Stimulated activated CD8-positive, alpha-beta memory T cell treated with anti-CD3 and anti-CD28 coated beads, Interleukin-2, amount 100 ng/mL, for 48 hours (primary cell): ENCODE results near the gene UST.
"Not testable (repeated sequence)": the region's sequence is repeated elsewhere in the genome, so short reads cannot be mapped to it uniquely, and the experiment has no call there.

Experiments used
- DNase-seq, 2 donors: peaks; one replicate each; pipeline ENCODE4 v3.0.0-alpha.2; 2020; ENCODE audit warnings: low read depth in 2 of 2

Gene UST

DNA sequence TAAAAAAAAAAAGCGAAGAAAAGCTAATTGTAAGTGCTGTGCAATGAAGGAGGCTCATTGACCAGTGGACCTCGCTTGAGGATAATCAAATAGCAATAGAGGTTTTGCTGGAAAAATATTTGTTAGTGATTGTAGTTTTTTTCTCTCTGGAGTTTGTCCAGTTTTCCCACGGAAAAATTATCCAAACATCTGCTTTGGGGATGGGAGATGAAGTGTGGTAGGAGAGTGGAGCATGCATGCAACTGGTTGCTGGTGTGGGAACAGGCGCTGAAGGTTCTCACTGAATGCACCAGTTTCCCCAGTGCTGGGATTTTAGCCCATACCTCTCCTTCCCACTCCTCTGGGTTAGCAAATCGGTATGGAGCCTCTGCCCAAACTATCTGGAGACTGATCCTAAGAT, 288.9 kb downstream of the UST start:
- DNase-seq: no peak

DNA sequence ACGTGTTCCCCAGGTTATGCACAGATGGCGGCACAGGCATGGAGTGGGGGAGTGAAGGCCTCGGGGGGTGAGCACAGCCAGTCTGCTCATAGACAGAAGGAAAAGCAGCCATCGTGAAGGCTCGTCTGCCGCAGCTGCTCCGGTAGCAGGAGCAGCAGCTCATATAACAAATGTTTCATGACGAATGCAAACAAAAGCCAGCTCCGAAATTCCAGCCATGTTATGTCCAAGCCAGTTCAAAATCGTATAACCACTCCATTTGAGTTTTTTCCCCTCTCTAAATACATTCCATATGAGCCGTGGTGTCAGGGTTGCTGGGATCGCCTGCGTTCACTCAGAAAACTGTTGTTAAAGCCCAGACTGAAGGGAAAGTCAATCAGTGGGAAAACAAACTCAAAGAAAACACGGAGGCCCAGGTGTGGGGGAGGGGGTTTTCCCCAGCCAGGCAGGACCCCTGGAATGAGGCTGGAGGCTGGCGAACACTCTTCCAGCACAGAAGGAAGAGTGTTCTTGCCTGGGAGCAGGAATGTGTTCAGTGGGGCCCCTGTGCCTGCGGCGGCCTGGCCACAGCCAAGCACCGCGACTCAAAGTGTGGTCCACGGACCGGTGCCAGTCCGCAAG, 290.3 kb downstream of the UST start:
- no peak for DNase-seq

- DNase-seq: not testable (repeated sequence)
Measured at GRCh38 chr6:149039025-149039424, 292.2 kb downstream of the UST start.

DNA sequence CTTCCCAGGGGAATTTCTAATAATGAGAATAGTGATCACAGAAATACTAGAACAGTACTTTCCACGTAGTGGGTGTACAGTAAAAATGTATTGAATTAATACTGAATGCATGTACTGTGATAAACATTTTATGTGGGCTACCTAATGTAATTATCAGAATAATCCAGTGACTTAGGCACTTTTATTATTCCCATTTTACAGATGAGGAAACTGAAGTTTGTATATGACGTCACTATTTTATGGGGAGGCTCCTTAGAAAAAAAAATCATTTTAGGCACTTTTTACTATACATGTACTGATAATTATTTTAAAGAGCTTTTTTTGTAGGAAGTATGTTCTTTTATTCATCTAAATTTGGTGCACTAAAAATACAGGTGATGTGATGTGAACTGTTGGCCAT, 295.1 kb downstream of the UST start:
- no peak for DNase-seq

DNA sequence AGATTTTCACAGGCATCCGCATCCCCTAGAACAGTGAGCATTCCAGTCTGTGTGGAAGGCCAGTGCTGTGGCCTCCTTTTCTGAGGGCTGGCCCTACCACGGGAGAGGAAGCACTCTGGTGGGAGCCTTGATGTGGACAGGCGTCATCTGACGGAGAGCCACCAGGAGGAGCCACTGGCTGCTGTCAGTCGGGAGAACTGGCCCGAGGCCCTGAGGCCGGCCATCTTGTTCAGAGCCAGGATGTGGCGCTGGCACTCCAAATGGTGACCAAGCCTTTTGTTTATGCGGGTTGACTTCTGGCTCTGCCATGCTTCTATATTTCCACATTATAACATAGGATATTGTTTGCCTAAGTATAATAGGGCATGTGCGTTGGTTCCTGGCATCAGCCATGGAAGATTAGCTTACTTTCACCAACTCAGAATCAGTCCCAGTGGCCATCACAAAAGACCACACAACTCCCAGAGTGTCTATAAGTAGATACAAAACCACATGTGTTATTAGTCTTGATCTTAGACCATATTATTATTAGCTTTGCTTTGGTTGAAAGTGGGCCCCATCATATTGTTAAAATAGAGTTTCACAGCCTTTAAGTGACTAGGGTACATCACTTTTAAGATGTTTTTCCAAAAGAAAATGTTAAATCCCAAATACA, 296.8 kb downstream of the UST start:
- DNase-seq: no peak

DNA sequence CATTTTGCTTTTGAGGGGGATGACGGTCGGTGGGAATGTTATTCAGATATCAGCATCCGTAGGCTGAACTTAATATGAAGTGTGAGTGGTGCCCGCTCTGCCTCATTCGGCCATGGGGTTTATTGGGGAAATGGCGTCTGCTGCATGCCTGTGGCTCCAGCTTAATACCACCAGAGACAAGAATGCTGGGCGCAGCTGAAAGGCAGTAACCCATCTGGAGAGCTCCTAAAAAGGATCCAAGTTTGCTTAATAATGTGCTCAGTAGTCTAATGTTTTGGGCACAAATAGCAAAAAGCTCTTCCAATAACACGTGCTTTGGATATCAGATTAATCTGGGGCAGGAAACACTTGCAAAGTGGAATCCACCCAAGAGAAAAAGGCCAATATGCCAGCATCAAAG, 297.7 kb downstream of the UST start:
- no peak for DNase-seq

GRCh38 chr6:149045404-149045803, 298.6 kb downstream of the UST start:
- no peak for DNase-seq

GRCh38 chr6:149046164-149046821, 299.5 kb downstream of the UST start:
- DNase-seq: no peak

- no peak for DNase-seq
Measured at GRCh38 chr6:149046822-149047246, 300.0 kb downstream of the UST start.

- DNase-seq: no peak
Measured at GRCh38 chr6:149049230-149049629, 302.4 kb downstream of the UST start.

DNA sequence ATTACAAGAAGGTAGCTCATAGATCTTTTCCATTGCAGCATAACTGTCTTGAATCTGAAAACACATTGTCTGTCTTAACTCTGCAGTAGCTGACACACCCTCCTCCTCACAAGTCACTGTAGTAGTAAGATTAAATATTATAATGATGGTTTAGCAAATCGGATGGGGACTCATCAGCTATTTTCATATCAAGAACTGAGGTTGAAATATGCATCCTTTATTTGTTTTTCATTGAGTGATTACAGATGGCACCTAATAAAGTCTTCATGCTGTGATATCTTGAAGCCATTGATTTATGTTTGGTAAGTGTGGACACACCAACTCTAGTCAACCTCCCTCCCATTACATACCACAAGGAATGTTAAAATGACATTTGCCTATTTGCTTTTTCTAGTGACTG, 303.3 kb downstream of the UST start:
- DNase-seq: no peak

DNA sequence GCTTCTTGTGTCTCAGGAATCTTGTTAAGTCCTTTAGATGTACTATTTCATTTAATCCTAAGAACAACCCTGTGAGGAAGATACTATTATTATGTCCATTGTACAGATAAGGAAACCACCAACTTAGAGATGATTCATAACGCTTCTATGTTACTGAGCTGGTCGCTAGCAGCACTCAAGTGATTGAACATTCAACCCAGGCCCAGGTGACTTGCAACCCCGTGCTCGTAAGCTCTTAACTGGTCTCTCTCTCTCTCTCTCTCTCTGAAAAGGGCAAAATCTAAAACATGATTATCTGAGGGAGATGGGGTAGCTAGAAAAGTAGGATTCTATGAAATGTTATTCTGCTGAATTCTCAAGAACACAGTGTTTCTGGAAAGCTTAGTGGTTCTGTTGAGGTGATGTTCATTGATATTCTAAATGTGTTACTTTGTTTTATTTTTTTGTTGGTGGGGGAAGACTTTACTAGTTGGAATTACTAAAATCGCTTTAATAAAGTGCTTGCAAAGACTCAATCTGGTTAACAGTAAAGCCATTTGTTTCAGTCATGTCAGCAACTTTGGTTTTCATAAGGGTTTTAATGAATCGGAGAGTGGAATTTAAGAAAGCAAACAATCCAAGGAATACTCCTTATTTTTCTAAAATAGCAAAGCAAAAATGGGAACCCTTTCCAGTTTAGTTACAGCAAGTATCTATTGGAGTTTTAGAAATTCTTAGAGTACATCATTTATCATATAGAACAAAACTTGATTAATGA, 305.7 kb downstream of the UST start:
- no peak for DNase-seq

DNA sequence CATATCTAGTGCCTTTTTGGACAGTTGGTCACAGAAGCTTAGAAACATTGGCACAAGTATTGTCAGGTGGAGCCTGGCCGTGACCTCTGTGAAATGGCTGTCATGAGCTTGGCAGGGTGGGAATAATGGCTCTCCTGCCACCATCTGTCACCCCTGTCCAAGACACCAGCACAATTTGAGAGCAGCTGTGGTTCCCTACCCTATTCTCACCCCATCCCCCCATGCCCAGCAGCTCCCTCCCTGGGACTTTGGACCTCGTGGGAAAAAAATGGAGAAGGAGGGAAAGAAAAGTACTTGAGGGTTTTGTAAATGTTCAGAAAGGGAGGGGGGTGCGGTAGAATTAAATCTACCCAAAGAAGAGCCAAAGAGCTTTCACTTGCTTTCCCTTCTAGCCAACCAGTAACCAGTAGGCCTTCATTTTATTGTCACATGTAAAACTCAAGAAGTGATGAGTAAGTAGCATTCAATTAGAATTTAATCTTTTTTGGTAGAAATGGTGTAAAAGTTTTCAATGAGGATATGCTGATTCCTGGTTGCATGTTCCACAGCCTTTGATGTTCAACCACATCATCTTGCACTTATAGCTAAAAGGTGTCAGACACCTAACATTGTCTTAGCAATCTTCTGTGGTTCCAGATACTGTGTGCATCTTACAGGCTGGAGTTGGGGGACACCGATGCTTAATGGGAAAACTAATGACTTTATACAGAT, 307.2 kb downstream of the UST start:
- no peak for DNase-seq

GRCh38 chr6:149054559-149055194, 307.8 kb downstream of the UST start:
- DNase-seq: no peak

DNA sequence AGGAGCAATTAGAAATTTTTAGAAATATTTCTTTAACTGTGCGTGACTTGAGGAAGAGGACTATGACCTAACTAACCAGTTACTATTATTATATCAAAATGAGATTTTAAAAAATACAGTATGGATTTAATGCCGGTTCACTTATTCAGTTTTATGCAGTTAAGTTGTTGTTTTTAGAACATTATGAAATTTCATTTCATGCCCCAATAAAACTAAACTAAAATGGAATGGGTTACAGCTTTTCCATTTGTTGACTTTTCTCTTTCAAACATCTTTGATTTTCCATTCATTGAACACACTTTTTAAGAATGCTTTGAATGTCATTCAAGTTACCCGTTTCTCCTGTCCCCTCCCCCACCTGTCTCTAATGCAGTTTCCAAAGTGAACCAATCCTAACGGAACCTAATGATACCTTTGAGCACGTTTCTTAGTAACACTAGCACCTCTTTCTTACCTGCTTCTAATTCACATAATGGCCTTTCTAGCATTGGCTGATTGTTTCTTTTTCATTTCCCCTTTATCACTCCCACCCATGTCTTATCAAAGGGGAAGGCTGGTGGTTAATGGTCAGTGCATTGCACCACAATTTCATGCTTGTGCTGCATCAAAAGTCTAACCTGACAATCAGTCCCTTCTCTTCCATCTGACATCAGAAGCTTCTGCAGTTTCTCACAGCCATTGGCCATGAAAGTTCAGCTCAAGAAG, 308.5 kb downstream of the UST start:
- DNase-seq: no peak

GRCh38 chr6:149056777-149057463, 310.1 kb downstream of the UST start:
- no peak for DNase-seq

- no peak for DNase-seq
Measured at GRCh38 chr6:149057464-149057840, 310.6 kb downstream of the UST start.

GRCh38 chr6:149059557-149059956, 312.7 kb downstream of the UST start:
- DNase-seq: no peak

- DNase-seq: peak in 1 of 2 donors; percentile 34
Measured at GRCh38 chr6:149060300-149060984, 313.6 kb downstream of the UST start.
